Measurements from ENCODE around the gene DMP1. TPM values are rescaled to one million over a fixed set of nuclear protein-coding genes. Genes with fewer than 3 reads are reported as not detected.
"Not testable (repeated sequence)": the region's sequence is repeated elsewhere in the genome, so short reads cannot be mapped to it uniquely, and the experiment has no call there.

Gene DMP1
- total and polyA plus RNA-seq, 2 experiments from 2014 or later: not detected

GRCh38 chr4:87680271-87680670, 30.2 kb downstream of the DMP1 start:
- 77% methylated on average over 5 of the region's 5 CpGs for WGBS (ENCODE audit: low lambda C conversion rate, missing lambda C conversion rate)

GRCh38 chr4:87688316-87688715, 38.2 kb downstream of the DMP1 start:
- 87% methylated on average over 3 of the region's 3 CpGs for WGBS (ENCODE audit: low lambda C conversion rate, missing lambda C conversion rate)
- no peak overlapping the region for H3K4me3 ChIP-seq

More at GRCh38 chr4:87680271-87680670, 30.2 kb downstream of the DMP1 start:
- H4K20me1 ChIP-seq (ENCODE audit: insufficient read depth, poor library complexity, severe bottlenecking): no peaks in the 10 kb centered on the region
- H3K4me2 ChIP-seq: no peak overlapping the region
- no peaks in the 10 kb centered on the region for H3K79me2 ChIP-seq
- H3K27me3 ChIP-seq: no peaks in the 10 kb centered on the region
- no peak for TF ChIP-seq EZH2 (IDR thresholded peaks at IDR 0.05; ENCODE audit: borderline replicate concordance)
- no peak for TF ChIP-seq EZH2phosphoT487 (IDR thresholded peaks at IDR 0.05; ENCODE audit: low read depth, severe bottlenecking, unreplicated experiment)
- TF ChIP-seq, protein P1, sequence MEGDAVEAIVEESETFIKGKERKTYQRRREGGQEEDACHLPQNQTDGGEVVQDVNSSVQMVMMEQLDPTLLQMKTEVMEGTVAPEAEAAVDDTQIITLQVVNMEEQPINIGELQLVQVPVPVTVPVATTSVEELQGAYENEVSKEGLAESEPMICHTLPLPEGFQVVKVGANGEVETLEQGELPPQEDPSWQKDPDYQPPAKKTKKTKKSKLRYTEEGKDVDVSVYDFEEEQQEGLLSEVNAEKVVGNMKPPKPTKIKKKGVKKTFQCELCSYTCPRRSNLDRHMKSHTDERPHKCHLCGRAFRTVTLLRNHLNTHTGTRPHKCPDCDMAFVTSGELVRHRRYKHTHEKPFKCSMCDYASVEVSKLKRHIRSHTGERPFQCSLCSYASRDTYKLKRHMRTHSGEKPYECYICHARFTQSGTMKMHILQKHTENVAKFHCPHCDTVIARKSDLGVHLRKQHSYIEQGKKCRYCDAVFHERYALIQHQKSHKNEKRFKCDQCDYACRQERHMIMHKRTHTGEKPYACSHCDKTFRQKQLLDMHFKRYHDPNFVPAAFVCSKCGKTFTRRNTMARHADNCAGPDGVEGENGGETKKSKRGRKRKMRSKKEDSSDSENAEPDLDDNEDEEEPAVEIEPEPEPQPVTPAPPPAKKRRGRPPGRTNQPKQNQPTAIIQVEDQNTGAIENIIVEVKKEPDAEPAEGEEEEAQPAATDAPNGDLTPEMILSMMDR (IDR thresholded peaks at IDR 0.05; ENCODE audit: poor library complexity): no peak
- DNase-seq (ENCODE audit: low spot score): no peak
- no peaks in the 10 kb centered on the region for H3K4me1 ChIP-seq (ENCODE audit: insufficient read depth)
- no peaks in the 10 kb centered on the region for H3K36me3 ChIP-seq (replicated peaks; ENCODE audit: insufficient read depth, low read depth)
- no peak overlapping the region for H3K4me3 ChIP-seq
- H2AFZ ChIP-seq: no peak overlapping the region
- no peaks in the 10 kb centered on the region for H3K9me2 ChIP-seq (replicated peaks; ENCODE audit: insufficient read depth)
- H3K9me3 ChIP-seq (ENCODE audit: low read depth): no peaks in the 10 kb centered on the region
- no peak overlapping the region for H3K27ac ChIP-seq

DNA sequence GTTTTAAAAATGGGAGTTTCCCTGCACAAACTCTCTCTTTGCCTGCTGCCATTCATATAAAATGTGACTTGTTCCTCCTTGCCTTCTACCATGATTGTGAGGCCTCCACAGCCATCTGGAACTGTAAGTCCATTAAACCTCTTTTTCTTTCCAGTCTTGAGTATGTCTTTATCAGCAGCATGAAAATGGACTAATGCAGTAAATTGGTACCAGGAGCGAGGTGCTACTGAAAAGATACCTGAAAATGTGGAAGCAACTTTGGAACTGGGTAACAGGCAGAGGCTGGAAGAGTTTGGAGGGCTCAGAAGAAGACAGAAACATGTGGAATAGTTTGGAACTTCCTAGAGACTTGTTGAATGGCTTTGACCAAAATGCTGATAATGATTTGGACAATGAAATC, 40.9 kb downstream of the DMP1 start:
- H3K4me3 ChIP-seq; DNase-seq (ENCODE audit: low spot score); H3K9me2 ChIP-seq (replicated peaks; ENCODE audit: insufficient read depth); H2AFZ ChIP-seq; H3K4me2 ChIP-seq; H3K4me1 ChIP-seq (ENCODE audit: insufficient read depth); H3K79me2 ChIP-seq; H3K27me3 ChIP-seq; H3K27ac ChIP-seq; H3K36me3 ChIP-seq (replicated peaks; ENCODE audit: insufficient read depth, low read depth); H3K9me3 ChIP-seq (ENCODE audit: low read depth); H4K20me1 ChIP-seq (ENCODE audit: insufficient read depth, poor library complexity, severe bottlenecking): not testable (repeated sequence)
- 92% methylated on average over 1 of the region's 1 CpG for WGBS (ENCODE audit: low lambda C conversion rate, missing lambda C conversion rate)

More at GRCh38 chr4:87688316-87688715, 38.2 kb downstream of the DMP1 start:
- Histone ChIP-seq H4K20me1 (ENCODE audit: insufficient read depth, poor library complexity, severe bottlenecking) (no peaks in the 10 kb centered on the region), H3K9me3 (ENCODE audit: low read depth) (no peaks in the 10 kb centered on the region), H3K79me2 (no peaks in the 10 kb centered on the region), H3K4me1 (ENCODE audit: insufficient read depth) (no peaks in the 10 kb centered on the region), H3K36me3 (replicated peaks; ENCODE audit: insufficient read depth, low read depth) (no peaks in the 10 kb centered on the region), H3K9me2 (replicated peaks; ENCODE audit: insufficient read depth) (no peaks in the 10 kb centered on the region), H3K4me2 (no peak overlapping the region), H2AFZ (no peak overlapping the region), H3K27ac (no peak overlapping the region), H3K27me3 (no peaks in the 10 kb centered on the region)
- no peak for TF ChIP-seq EZH2 (IDR thresholded peaks at IDR 0.05; ENCODE audit: borderline replicate concordance)
- DNase-seq (ENCODE audit: low spot score): no peak

DNA sequence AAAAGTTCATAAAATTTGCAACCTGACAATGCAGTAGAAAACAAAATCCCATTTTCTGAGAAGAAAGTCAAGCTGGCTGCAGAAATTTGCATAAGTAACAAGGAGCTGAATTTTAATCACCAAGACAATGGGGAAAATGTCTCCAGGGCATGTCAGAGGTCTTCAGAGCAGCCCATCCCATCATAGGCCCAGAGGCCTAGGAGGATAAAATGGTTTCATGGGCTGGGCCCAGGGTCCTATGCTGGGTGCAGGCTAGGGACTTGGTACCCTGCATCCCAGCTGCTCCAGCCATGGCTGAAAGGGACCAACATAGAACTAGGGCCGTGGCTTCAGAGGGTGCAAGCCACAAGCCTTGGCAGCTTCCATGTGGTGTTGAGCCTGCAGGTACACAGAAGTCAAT, 42.0 kb downstream of the DMP1 start:
- H4K20me1 ChIP-seq (ENCODE audit: insufficient read depth, poor library complexity, severe bottlenecking); H3K27ac ChIP-seq; H3K4me3 ChIP-seq; H3K9me3 ChIP-seq (ENCODE audit: low read depth); DNase-seq (ENCODE audit: low spot score); H3K27me3 ChIP-seq; H3K4me2 ChIP-seq; H3K9me2 ChIP-seq (replicated peaks; ENCODE audit: insufficient read depth); H2AFZ ChIP-seq; H3K4me1 ChIP-seq (ENCODE audit: insufficient read depth); H3K79me2 ChIP-seq; H3K36me3 ChIP-seq (replicated peaks; ENCODE audit: insufficient read depth, low read depth): not testable (repeated sequence)
- 38% methylated on average over 1 of the region's 1 CpG for WGBS (ENCODE audit: low lambda C conversion rate, missing lambda C conversion rate)

DNA sequence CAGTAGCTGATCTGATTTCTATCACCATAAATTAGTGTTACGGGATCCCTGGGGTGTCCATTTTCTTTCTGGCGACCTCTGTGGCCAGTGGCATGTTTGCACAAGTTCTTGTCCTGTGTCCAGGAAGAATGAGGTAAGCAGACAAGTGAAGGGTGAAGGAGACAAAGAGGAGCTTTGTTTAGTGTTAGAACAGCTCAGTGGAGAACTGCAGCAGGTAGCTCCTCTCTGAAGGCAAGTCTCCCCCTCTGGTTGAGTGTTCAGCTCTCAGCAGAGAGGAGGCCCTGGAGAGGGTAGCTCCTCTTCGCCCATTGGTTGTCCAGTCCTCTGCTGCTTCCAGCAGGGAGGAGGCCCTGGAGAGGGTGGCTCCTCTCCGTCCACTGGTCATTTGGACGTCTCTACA, 47.2 kb downstream of the DMP1 start:
- no peaks in the 10 kb centered on the region for H3K36me3 ChIP-seq (replicated peaks; ENCODE audit: insufficient read depth, low read depth)
- no peaks in the 10 kb centered on the region for H4K20me1 ChIP-seq (ENCODE audit: insufficient read depth, poor library complexity, severe bottlenecking)
- H2AFZ ChIP-seq: no peak overlapping the region
- TF ChIP-seq EZH2phosphoT487 (IDR thresholded peaks at IDR 0.05; ENCODE audit: low read depth, severe bottlenecking, unreplicated experiment): no peak
- no peaks in the 10 kb centered on the region for H3K9me2 ChIP-seq (replicated peaks; ENCODE audit: insufficient read depth)
- H3K27ac ChIP-seq: no peak overlapping the region
- WGBS (ENCODE audit: low lambda C conversion rate, missing lambda C conversion rate): 87% methylated on average over 5 of the region's 5 CpGs
- no peak overlapping the region for H3K4me3 ChIP-seq
- no peaks in the 10 kb centered on the region for H3K79me2 ChIP-seq
- no peaks in the 10 kb centered on the region for H3K9me3 ChIP-seq (ENCODE audit: low read depth)
- H3K4me1 ChIP-seq (ENCODE audit: insufficient read depth): no peaks in the 10 kb centered on the region
- H3K4me2 ChIP-seq: no peak overlapping the region
- no peak for DNase-seq (ENCODE audit: low spot score)
- no peaks in the 10 kb centered on the region for H3K27me3 ChIP-seq

Data from hepatocyte (in vitro differentiated cells).